ENCODE results near the gene CCDC6. TPM values are rescaled to one million over a fixed set of nuclear protein-coding genes. Genes with fewer than 3 reads are reported as not detected.

The CCDC6 gene
- total RNA-seq, 1 experiment from 2014 or later, result 116 TPM

DNA sequence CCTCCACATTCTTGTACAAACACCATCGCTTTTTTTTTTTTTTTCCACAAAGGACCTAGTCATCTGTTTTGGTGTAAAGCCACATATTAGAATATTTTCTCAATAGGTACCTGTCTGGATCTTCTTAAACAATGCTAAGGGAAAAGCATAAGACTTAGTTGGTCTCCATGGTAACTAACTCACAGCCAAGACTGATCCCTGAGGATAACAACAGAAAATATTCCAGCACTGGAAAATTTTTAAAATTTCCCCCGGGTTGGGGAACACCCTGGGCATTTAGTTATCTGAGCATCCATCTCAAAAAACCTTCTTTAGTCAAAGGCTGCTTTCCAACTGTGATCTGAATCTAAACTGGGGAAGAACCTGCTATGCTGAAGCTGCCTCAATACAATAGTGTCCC, 43.7 kb upstream of the CCDC6 start:
- intact Hi-C loops (cut with micrococcal nuclease; ENCODE audit: unreplicated experiment), result no loop called here
- Histone ChIP-seq H3K9me3 (no peaks in the 10 kb centered on the region), H3K27me3 (replicated peaks; ENCODE audit: control insufficient read depth, insufficient read depth, low read length) (no peaks in the 10 kb centered on the region), H3K4me3 (ENCODE audit: low read depth, low read length) (no peak overlapping the region), H3K4me1 (peaks cover 19% of the 10 kb centered on the region), H3K36me3 (ENCODE audit: control insufficient read depth, insufficient read depth, low read length) (no peaks in the 10 kb centered on the region)
- Mint-ChIP-seq H3K4me1 (ENCODE audit: low read depth, unreplicated experiment) (peaks cover 23% of the 10 kb centered on the region), H3K9me3 (ENCODE audit: unreplicated experiment) (no peaks in the 10 kb centered on the region), H3K27me3 (ENCODE audit: insufficient read depth, unreplicated experiment) (no peaks in the 10 kb centered on the region), H3K27ac (ENCODE audit: unreplicated experiment) (no peak overlapping the region), H3K4me3 (ENCODE audit: unreplicated experiment) (no peak overlapping the region), H3K36me3 (ENCODE audit: insufficient read depth, unreplicated experiment) (no peaks in the 10 kb centered on the region)
- POLR2A ChIA-PET, result no interaction called here
- BruUV-seq (replicated peaks), result no TSS peak
- CTCF ChIA-PET, result no interaction called here
- TF ChIP-seq CTCF (IDR thresholded peaks at IDR 0.05; ENCODE audit: insufficient read depth in 1 of 2, low read depth in 1 of 2, low read length in 1 of 2, severe bottlenecking in 1 of 2, unreplicated experiment in 1 of 2), result no peak
- DNase-seq, result no peak

DNA sequence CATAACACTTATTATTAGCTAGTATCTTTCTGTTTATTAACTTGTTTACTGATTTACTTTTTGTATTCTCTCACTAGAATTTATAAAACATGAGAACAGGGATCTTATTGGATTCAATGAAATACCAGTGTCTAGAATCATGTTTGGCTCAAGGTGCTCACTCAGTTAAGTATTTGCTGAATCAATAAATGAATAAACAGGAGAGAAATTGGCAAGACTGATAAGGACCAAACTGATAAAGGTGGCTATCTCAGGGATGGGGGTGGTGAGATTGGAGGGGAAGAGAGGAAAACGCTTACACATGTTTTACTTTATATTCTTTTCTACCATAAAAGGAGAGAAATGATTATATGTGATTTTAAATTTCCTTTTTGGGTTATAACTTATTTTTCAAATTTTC, 43.3 kb upstream of the CCDC6 start:
- Mint-ChIP-seq H3K4me1 (ENCODE audit: low read depth, unreplicated experiment) (peaks cover 18% of the 10 kb centered on the region), H3K27me3 (ENCODE audit: insufficient read depth, unreplicated experiment) (no peaks in the 10 kb centered on the region), H3K4me3 (ENCODE audit: unreplicated experiment) (no peak overlapping the region), H3K36me3 (ENCODE audit: insufficient read depth, unreplicated experiment) (no peaks in the 10 kb centered on the region), H3K27ac (ENCODE audit: unreplicated experiment) (no peak overlapping the region), H3K9me3 (ENCODE audit: unreplicated experiment) (no peaks in the 10 kb centered on the region)
- peaks cover 15% of the 10 kb centered on the region for H3K4me1 ChIP-seq
- H3K9me3 ChIP-seq, result no peaks in the 10 kb centered on the region
- DNase-seq, result no peak
- POLR2A ChIA-PET, result no interaction called here
- no peak overlapping the region for H3K4me3 ChIP-seq (ENCODE audit: low read depth, low read length)
- H3K27me3 ChIP-seq (replicated peaks; ENCODE audit: control insufficient read depth, insufficient read depth, low read length), result no peaks in the 10 kb centered on the region
- intact Hi-C loops (cut with micrococcal nuclease; ENCODE audit: unreplicated experiment), result no loop called here
- no peak for TF ChIP-seq CTCF (IDR thresholded peaks at IDR 0.05; ENCODE audit: insufficient read depth in 1 of 2, low read depth in 1 of 2, low read length in 1 of 2, severe bottlenecking in 1 of 2, unreplicated experiment in 1 of 2)
- CTCF ChIA-PET, result no interaction called here
- no peaks in the 10 kb centered on the region for H3K36me3 ChIP-seq (ENCODE audit: control insufficient read depth, insufficient read depth, low read length)
- BruUV-seq (replicated peaks), result no TSS peak

GRCh38 chr10:59945991-59946390, 39.6 kb upstream of the CCDC6 start:
- intact Hi-C loops (cut with micrococcal nuclease; ENCODE audit: unreplicated experiment), result no loop called here
- peaks cover 19% of the 10 kb centered on the region for H3K4me1 Mint-ChIP-seq (ENCODE audit: low read depth, unreplicated experiment)
- Histone ChIP-seq H3K27me3 (replicated peaks; ENCODE audit: control insufficient read depth, insufficient read depth, low read length) (no peaks in the 10 kb centered on the region), H3K4me3 (ENCODE audit: low read depth, low read length) (no peak overlapping the region), H3K4me1 (peaks cover 13% of the 10 kb centered on the region), H3K9me3 (no peaks in the 10 kb centered on the region), H3K36me3 (ENCODE audit: control insufficient read depth, insufficient read depth, low read length) (no peaks in the 10 kb centered on the region)
- no TSS peak for BruUV-seq (replicated peaks)
- ChIA-PET POLR2A (no interaction called here), CTCF (no interaction called here)
- no peaks in the 10 kb centered on the region for H3K36me3 Mint-ChIP-seq (ENCODE audit: insufficient read depth, unreplicated experiment)
- H3K27ac Mint-ChIP-seq (ENCODE audit: unreplicated experiment), result no peak overlapping the region
- H3K9me3 Mint-ChIP-seq (ENCODE audit: unreplicated experiment), result no peaks in the 10 kb centered on the region
- DNase-seq, result no peak
- no peak overlapping the region for H3K4me3 Mint-ChIP-seq (ENCODE audit: unreplicated experiment)
- no peaks in the 10 kb centered on the region for H3K27me3 Mint-ChIP-seq (ENCODE audit: insufficient read depth, unreplicated experiment)
- TF ChIP-seq CTCF (IDR thresholded peaks at IDR 0.05; ENCODE audit: insufficient read depth in 1 of 2, low read depth in 1 of 2, low read length in 1 of 2, severe bottlenecking in 1 of 2, unreplicated experiment in 1 of 2), result no peak

Data from Caco-2 (cell line).